IMR-90 (cell line): Measurements from ENCODE around the gene CYRIA. TPM values are rescaled to one million over a fixed set of nuclear protein-coding genes. Genes with fewer than 3 reads are reported as not detected.
A peak's percentile ranks its signal among the peaks of the same experiment; 100 is the strongest.

ENCODE experiments used
- ATAC-seq: fragments of 200-7000 bp; cut with Tn5 transposase; 2 replicates; pipeline ENCODE4 v1.9.1; 2020; ENCODE audit warnings: low read depth, mild to moderate bottlenecking, moderate library complexity
- Bru-seq: library from RNA; stranded (reverse); fragments of 400-500 nt; gene quantifications from one replicate; lab custom pipeline; 2021; lab: Mats Ljungman, UMichigan
- BruChase-seq, 2 experiments: library from RNA; stranded (reverse); fragments of 400-500 nt; gene quantifications; one replicate each; lab custom pipeline; 2021; lab: Mats Ljungman, UMichigan
- BruUV-seq: library from RNA; stranded (reverse); fragments of 400-500 nt; replicated peaks from 2 replicates; lab custom pipeline; 2021; lab: Mats Ljungman, UMichigan
- CTCF ChIA-PET: fragments of 300-600 bp; formaldehyde crosslinking; extraction: SDS; loops from one replicate; lab custom pipeline; 2021; ENCODE audit warnings: antibody characterized with exemption; lab: Yijun Ruan, JAX
- POLR2A ChIA-PET: fragments of 300-600 bp; sonication (Branson Sonifier 250); formaldehyde crosslinking; loops from one replicate; lab custom pipeline; 2022; ENCODE audit warnings: antibody characterized with exemption; ENCODE audit not compliant: unreplicated experiment; lab: Charles Lee
- DNase-seq: peaks from one replicate; pipeline ENCODE4 v3.0.0; 2013
- H2AFZ ChIP-seq: replicated peaks from 2 replicates; pipeline ENCODE3; 2013; ENCODE audit warnings: low read length, mild to moderate bottlenecking; ENCODE audit not compliant: poor library complexity
- H2AK5ac ChIP-seq: 2 replicates; pipeline ENCODE4 v1.6.1; 2013; ENCODE audit warnings: low read depth, low read length, inconsistent platforms
- H2AK9ac ChIP-seq: replicated peaks from 2 replicates; pipeline ENCODE3; 2013; ENCODE audit warnings: mild to moderate bottlenecking, low read depth, low read length, moderate library complexity; ENCODE audit not compliant: poor library complexity
- H2BK120ac ChIP-seq: 2 replicates; pipeline ENCODE4 v1.6.1; 2013; ENCODE audit warnings: low read depth, low read length, inconsistent platforms
- H2BK15ac ChIP-seq: 3 replicates; pipeline ENCODE4 v1.6.1; 2013; ENCODE audit warnings: low read depth, low read length, inconsistent platforms
- H2BK20ac ChIP-seq: 2 replicates; pipeline ENCODE4 v1.6.1; 2013; ENCODE audit warnings: low read depth, mild to moderate bottlenecking, inconsistent platforms, low read length, moderate library complexity
- H2BK5ac ChIP-seq: 2 replicates; pipeline ENCODE4 v1.6.1; 2013; ENCODE audit warnings: mild to moderate bottlenecking, low read depth, low read length, inconsistent platforms; ENCODE audit not compliant: poor library complexity, severe bottlenecking
- H3K14ac ChIP-seq: replicated peaks from 2 replicates; pipeline ENCODE4 v1.6.1; 2013; ENCODE audit warnings: low read depth, low read length, inconsistent platforms
- H3K18ac ChIP-seq: 2 replicates; pipeline ENCODE4 v1.6.1; 2013; ENCODE audit warnings: low read depth, low read length, control low read depth
- H3K23ac ChIP-seq: 2 replicates; pipeline ENCODE4 v1.6.1; 2013; ENCODE audit warnings: low read depth, low read length, inconsistent platforms
- H3K27ac ChIP-seq: 2 replicates; pipeline ENCODE4 v1.5.1; 2013; ENCODE audit warnings: mild to moderate bottlenecking, control low read depth, low read length; ENCODE audit not compliant: insufficient read depth
- H3K27me3 ChIP-seq: 2 replicates; pipeline ENCODE4 v1.6.1; 2013; ENCODE audit warnings: low read length; ENCODE audit not compliant: control insufficient read depth, insufficient read depth
- H3K36me3 ChIP-seq: 2 replicates; pipeline ENCODE4 v1.6.1; 2013; ENCODE audit warnings: low read length, mixed read lengths; ENCODE audit not compliant: control insufficient read depth, insufficient read depth
- H3K4ac ChIP-seq: 2 replicates; pipeline ENCODE4 v1.6.1; 2013; ENCODE audit warnings: low read depth, low read length, inconsistent platforms
- H3K4me1 ChIP-seq: 2 replicates; pipeline ENCODE4 v1.6.1; 2013; ENCODE audit warnings: low read length, mixed read lengths; ENCODE audit not compliant: control insufficient read depth, insufficient read depth
- H3K4me2 ChIP-seq: 2 replicates; pipeline ENCODE4 v1.6.1; 2013; ENCODE audit warnings: low read depth, mild to moderate bottlenecking, control low read depth, low read length, moderate library complexity
- H3K4me3 ChIP-seq: 2 replicates; pipeline ENCODE4 v1.5.1; 2013; ENCODE audit warnings: low read depth, mild to moderate bottlenecking, control low read depth, low read length, moderate library complexity; ENCODE audit not compliant: insufficient read depth
- H3K56ac ChIP-seq: 2 replicates; pipeline ENCODE4 v1.6.1; 2013; ENCODE audit warnings: low read length, inconsistent platforms; ENCODE audit not compliant: insufficient read depth; ENCODE audit errors: extremely low read depth
- H3K79me1 ChIP-seq, 2 experiments: 2 replicates each; pipeline ENCODE4 v1.6.1; 2013; ENCODE audit warnings: low read length in 2 of 2, inconsistent platforms in 1 of 2, low read depth in 1 of 2
- H3K9ac ChIP-seq: 2 replicates; pipeline ENCODE4 v1.6.1; 2013; ENCODE audit warnings: low read depth, low read length, control low read depth
- H3K9me1 ChIP-seq: 2 replicates; pipeline ENCODE4 v1.6.1; 2013; ENCODE audit warnings: low read length, inconsistent platforms; ENCODE audit not compliant: insufficient read depth
- H3K9me3 ChIP-seq: 2 replicates; pipeline ENCODE4 v1.6.1; 2013; ENCODE audit warnings: low read length; ENCODE audit not compliant: control insufficient read depth, insufficient read depth
- H4K20me1 ChIP-seq: 2 replicates; pipeline ENCODE4 v1.6.1; 2013; ENCODE audit warnings: low read length, inconsistent platforms; ENCODE audit not compliant: insufficient read depth
- H4K5ac ChIP-seq: 2 replicates; pipeline ENCODE4 v1.6.1; 2013; ENCODE audit warnings: mild to moderate bottlenecking, low read depth, low read length, control low read depth
- H4K8ac ChIP-seq, 2 experiments: 2 replicates each; pipeline ENCODE4 v1.6.1; 2013; ENCODE audit warnings: low read depth in 2 of 2, low read length in 2 of 2, control low read depth in 1 of 2, inconsistent platforms in 1 of 2
- H4K91ac ChIP-seq: 2 replicates; pipeline ENCODE4 v1.6.1; 2013; ENCODE audit warnings: low read depth, low read length, inconsistent platforms; ENCODE audit not compliant: insufficient read depth
- ELK1 ChIP-seq: fragments of 150-350 bp; IDR thresholded peaks from 2 replicates; pipeline ENCODE4 v1.6.1; 2016; ENCODE audit warnings: low read depth, mild to moderate bottlenecking, low read length, moderate library complexity, borderline replicate concordance
- FOS ChIP-seq: fragments of 150-350 bp; IDR thresholded peaks from 2 replicates; pipeline ENCODE4 v1.6.1; 2016; ENCODE audit warnings: low read depth, low read length
- MAZ ChIP-seq: IDR thresholded peaks from 2 replicates; pipeline ENCODE4 v1.6.1; 2012; ENCODE audit warnings: low read depth, mild to moderate bottlenecking, low read length, improper control_type of control experiment, moderate library complexity, borderline replicate concordance
- WGBS, 2 experiments: methylation state at CpG; one replicate each; pipeline versions ENCODE4 v1.1.5 to v1.1.7; 2013; ENCODE audit warnings: missing lambda C conversion rate in 2 of 2; ENCODE audit not compliant: insufficient read length in 1 of 2; ENCODE audit errors: extremely low coverage in 2 of 2; 5-methylcytosine and 5-hydroxymethylcytosine counted together
- dilution Hi-C: fragments of 300-500 bp; cut with HindIII; formaldehyde crosslinking; loops from one replicate; pipeline ENCODE4 v1.14.3; 2018; ENCODE audit warnings: low sequenced_read_pairs; ENCODE audit not compliant: unreplicated experiment
- in situ Hi-C: fragments of 300-500 bp; cut with MboI; formaldehyde crosslinking; loops from 3 replicates; pipeline ENCODE4 v1.14.3; 2019; ENCODE audit warnings: low sequenced_read_pairs, inconsistent platforms, mixed read lengths
- intact Hi-C: fragments of 100-400 bp; cut with micrococcal nuclease; formaldehyde crosslinking; loops from 2 replicates; pipeline ENCODE4 v1.10.0; 2022
- long read RNA-seq: library from polyadenylated mRNA; unstranded; transcript quantifications from one replicate; pipeline ENCODE4 v2.0.0, GENCODE V29; 2021; ENCODE audit not compliant: unreplicated experiment
- polyA plus RNA-seq, 3 experiments: library from polyadenylated mRNA; depleted of rRNA; stranded (reverse); fragments of >200 nt; gene quantifications; 2 replicates each; pipeline ENCODE4 v1.2.3, GENCODE V29; 2012; ENCODE audit warnings: low replicate concordance in 1 of 3
- total RNA-seq: library from RNA; depleted of rRNA; stranded (reverse); fragments of >200 nt; gene quantifications from 2 replicates; pipeline ENCODE4 v1.2.3, GENCODE V29; 2012; rRNA removed
- TF ChIP-seq, protein P1 (sequence below): fragments of 150-350 bp; IDR thresholded peaks from 2 replicates; pipeline ENCODE4 v1.6.1; 2017; ENCODE audit warnings: mild to moderate bottlenecking, antibody characterized with exemption, low read length, low read depth

Gene CYRIA
- 1.7 and 3.8 TPM in 2 replicates for total RNA-seq
- 1.1 and 1.7 TPM in 2 replicates for polyA plus RNA-seq (2012; rRNA removed)
- 0.36 and 0.37 TPM in 2 replicates for polyA plus RNA-seq (2012; cell fraction: cytosol; rRNA removed)
- 0.30 and 3.4 TPM in 2 replicates for polyA plus RNA-seq (2012; cell fraction: nucleus; rRNA removed; ENCODE audit: low replicate concordance)
- Bru-seq, nascent RNA = percentile 69 among the genes with signal in this experiment
- BruChase-seq, experiment 1, labeled RNA remaining after a 6-hour chase = percentile 50 among the genes with signal in this experiment
- percentile 60 among the genes with signal in this experiment for BruChase-seq, experiment 2, labeled RNA remaining after a 2-hour chase
- long read RNA-seq, full-length matches to known transcripts = 10 of 13 reads
- long read RNA-seq, partial matches to known transcripts = 2 of 13 reads
- long read RNA-seq, other reads (novel, unspliced or antisense) = 1 of 13 reads

DNA sequence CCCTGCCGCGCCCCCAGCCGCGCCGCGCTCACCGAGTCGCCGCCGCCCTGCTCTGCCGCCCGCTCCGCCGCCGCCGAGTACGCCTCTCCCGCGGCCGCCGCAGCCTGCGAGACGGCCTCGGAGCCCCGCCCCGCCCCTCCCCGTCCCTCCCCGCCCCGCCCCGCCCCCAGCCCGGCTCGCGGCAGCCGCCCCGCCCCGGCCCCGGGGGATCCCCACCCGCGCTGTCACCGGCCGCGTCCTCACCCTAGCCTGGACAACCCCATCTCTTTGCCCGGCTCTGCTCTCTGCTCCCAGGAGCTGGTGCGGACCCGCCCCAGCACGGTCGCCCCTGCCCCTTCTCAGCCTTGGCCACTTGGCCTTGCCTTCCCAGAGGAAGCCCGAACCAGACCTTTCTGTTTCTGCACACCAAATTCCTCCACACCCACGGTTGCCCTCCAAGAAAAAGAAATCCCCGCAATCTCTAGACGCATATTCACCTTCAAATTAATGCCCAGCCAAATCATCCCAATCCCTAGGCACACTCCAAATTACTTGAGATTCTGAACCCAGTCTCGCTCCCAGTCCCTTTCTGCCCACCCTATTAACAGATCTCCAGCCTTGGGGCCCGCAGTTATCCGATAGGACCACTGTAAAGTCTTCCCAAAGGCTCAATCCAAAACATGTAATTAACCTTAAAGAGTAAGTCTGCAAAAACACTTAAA, at the start of gene CYRIA:
CYRIA (minus strand) TSS at position 87 of the 701 bp plus-strand sequence. CDS start 77,715 bp downstream, outside the sequence.
- in situ Hi-C loops = no loop called here
- H3K9ac ChIP-seq = peak within 1 kb of the TSS; percentile 69

More for the DNA sequence above, at the start of gene CYRIA:
- Histone ChIP-seq H2AK9ac (no peak within 1 kb of the TSS), H3K27ac (peak within 1 kb of the TSS; percentile 4; the same call in 1 of the 2 replicates), H3K18ac (peak within 1 kb of the TSS; percentile 21; the same call in 1 of the 2 replicates), H4K91ac (no peak within 1 kb of the TSS), H2BK5ac (no peak within 1 kb of the TSS), H2AFZ (peak within 1 kb of the TSS; percentile 96), H2BK20ac (no peak within 1 kb of the TSS), H3K56ac (no peak within 1 kb of the TSS), H3K79me1 (0 out of 4 replicates have a peak, but pooled peaks cover 0 to 4% of the 10 kb centered on the region in 2 experiments), H3K23ac (no peak within 1 kb of the TSS; the same call in 1 of the 2 replicates), H4K20me1 (no peaks in the 10 kb centered on the region), H4K8ac (no peak within 1 kb of the TSS; a peak in 1 of 4 replicates), H3K14ac (no peak within 1 kb of the TSS), H3K4me3 (peak within 1 kb of the TSS; percentile 74), H3K9me3 (no peaks in the 10 kb centered on the region), H2AK5ac (no peak within 1 kb of the TSS), H3K4ac (no peak within 1 kb of the TSS; the same call in 1 of the 2 replicates), H2BK15ac (no peak within 1 kb of the TSS), H3K36me3 (no peaks in the 10 kb centered on the region), H3K4me1 (peaks cover 20% of the 10 kb centered on the region; the same call in 1 of the 2 replicates), H3K4me2 (peak within 1 kb of the TSS; percentile 87), H4K5ac (peak within 1 kb of the TSS; percentile 17; the same call in 1 of the 2 replicates), H3K27me3 (peaks cover 19% of the 10 kb centered on the region; the same call in 1 of the 2 replicates), H3K9me1 (no peaks in the 10 kb centered on the region; the same call in 1 of the 2 replicates), H2BK120ac (no peak within 1 kb of the TSS; the same call in 1 of the 2 replicates)
- TF ChIP-seq MAZ (0 out of 2 replicates have a peak, but pooled peaks have one; percentile 10), FOS (no peak), ELK1 (no peak)
- TF ChIP-seq, protein P1, sequence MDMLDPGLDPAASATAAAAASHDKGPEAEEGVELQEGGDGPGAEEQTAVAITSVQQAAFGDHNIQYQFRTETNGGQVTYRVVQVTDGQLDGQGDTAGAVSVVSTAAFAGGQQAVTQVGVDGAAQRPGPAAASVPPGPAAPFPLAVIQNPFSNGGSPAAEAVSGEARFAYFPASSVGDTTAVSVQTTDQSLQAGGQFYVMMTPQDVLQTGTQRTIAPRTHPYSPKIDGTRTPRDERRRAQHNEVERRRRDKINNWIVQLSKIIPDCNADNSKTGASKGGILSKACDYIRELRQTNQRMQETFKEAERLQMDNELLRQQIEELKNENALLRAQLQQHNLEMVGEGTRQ = no peak
- WGBS, 2 experiments = 7% methylated on average over 11 of the region's 54 CpGs; no CpG with 5 or more reads in 1 of the 2 experiments
- CTCF ChIA-PET = no interaction called here
- BruUV-seq = no TSS peak
- DNase-seq (no peak), ATAC-seq (peak; percentile 77)
- intact Hi-C loops (loop anchor here (2.0 to 5.0 kb wide), 4 partner anchors 46 to 91 kb away; no protein-coding TSS in a partner anchor), dilution Hi-C loops (no loop called here)
- POLR2A ChIA-PET = no interaction called here
